Measurements from ENCODE around the gene SMC4.

- no peak for TF ChIP-seq CTCF (conservative IDR thresholded peaks at IDR 0.05; ENCODE audit: low read depth, low read length)
- TF ChIP-seq EZH2 (IDR thresholded peaks at IDR 0.05; ENCODE audit: low read length, unreplicated experiment): no peak
These were observed 33.5 kb upstream of the SMC4 start for GRCh38 chr3:160365869-160366522.
